ENCODE results near the gene IKZF3.
"Not testable (repeated sequence)": the region's sequence is repeated elsewhere in the genome, so short reads cannot be mapped to it uniquely, and the experiment has no call there.

GRCh38 chr17:39764171-39764570, 99.9 kb downstream of the IKZF3 start:
- TF ChIP-seq CTCF, POLR2A, EP300, POLR2AphosphoS5 (IDR thresholded peaks at IDR 0.05): not testable (repeated sequence)

Measured in stomach (tissue), 4 donors.